ENCODE measurements around the gene ZNF592. TPM values are rescaled to one million over a fixed set of nuclear protein-coding genes. Genes with fewer than 3 reads are reported as not detected.

The ZNF592 gene, protein sequence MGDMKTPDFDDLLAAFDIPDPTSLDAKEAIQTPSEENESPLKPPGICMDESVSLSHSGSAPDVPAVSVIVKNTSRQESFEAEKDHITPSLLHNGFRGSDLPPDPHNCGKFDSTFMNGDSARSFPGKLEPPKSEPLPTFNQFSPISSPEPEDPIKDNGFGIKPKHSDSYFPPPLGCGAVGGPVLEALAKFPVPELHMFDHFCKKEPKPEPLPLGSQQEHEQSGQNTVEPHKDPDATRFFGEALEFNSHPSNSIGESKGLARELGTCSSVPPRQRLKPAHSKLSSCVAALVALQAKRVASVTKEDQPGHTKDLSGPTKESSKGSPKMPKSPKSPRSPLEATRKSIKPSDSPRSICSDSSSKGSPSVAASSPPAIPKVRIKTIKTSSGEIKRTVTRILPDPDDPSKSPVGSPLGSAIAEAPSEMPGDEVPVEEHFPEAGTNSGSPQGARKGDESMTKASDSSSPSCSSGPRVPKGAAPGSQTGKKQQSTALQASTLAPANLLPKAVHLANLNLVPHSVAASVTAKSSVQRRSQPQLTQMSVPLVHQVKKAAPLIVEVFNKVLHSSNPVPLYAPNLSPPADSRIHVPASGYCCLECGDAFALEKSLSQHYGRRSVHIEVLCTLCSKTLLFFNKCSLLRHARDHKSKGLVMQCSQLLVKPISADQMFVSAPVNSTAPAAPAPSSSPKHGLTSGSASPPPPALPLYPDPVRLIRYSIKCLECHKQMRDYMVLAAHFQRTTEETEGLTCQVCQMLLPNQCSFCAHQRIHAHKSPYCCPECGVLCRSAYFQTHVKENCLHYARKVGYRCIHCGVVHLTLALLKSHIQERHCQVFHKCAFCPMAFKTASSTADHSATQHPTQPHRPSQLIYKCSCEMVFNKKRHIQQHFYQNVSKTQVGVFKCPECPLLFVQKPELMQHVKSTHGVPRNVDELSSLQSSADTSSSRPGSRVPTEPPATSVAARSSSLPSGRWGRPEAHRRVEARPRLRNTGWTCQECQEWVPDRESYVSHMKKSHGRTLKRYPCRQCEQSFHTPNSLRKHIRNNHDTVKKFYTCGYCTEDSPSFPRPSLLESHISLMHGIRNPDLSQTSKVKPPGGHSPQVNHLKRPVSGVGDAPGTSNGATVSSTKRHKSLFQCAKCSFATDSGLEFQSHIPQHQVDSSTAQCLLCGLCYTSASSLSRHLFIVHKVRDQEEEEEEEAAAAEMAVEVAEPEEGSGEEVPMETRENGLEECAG (N-terminal part only)
- 21.1 and 22.3 TPM in 2 replicates for total RNA-seq
- 12.3 and 13.2 TPM in 2 replicates for polyA plus RNA-seq
- 13.5 and 14.2 TPM in 2 replicates for polyA plus RNA-seq (2011; cell fraction: cytosol; rRNA removed)
- 28.0 and 32.2 TPM in 2 replicates for polyA plus RNA-seq (2011; cell fraction: nucleus; rRNA removed)
- 10.1 and 11.3 TPM in 2 replicates for polyA plus RNA-seq (2012)
- 17.5 and 18.0 TPM in 2 replicates for polyA minus RNA-seq
- polyA minus RNA-seq (2011; cell fraction: cytosol; rRNA and poly(A)+ RNA removed), result 12.2 TPM
- 16.2 and 17.6 TPM in 2 replicates for polyA minus RNA-seq (2011; cell fraction: nucleus; rRNA and poly(A)+ RNA removed)
- percentile 79 among the genes with signal in this experiment for Bru-seq, nascent RNA
- BruChase-seq, experiment 1, labeled RNA remaining after a 6-hour chase, result percentile 84 among the genes with signal in this experiment
- percentile 81 among the genes with signal in this experiment for BruChase-seq, experiment 2, labeled RNA remaining after a 2-hour chase
- long read RNA-seq, full-length matches to known transcripts, result 11 of 27 reads
- long read RNA-seq, partial matches to known transcripts, result 9 of 27 reads
- long read RNA-seq, other reads (novel, unspliced or antisense), result 7 of 27 reads

DNA sequence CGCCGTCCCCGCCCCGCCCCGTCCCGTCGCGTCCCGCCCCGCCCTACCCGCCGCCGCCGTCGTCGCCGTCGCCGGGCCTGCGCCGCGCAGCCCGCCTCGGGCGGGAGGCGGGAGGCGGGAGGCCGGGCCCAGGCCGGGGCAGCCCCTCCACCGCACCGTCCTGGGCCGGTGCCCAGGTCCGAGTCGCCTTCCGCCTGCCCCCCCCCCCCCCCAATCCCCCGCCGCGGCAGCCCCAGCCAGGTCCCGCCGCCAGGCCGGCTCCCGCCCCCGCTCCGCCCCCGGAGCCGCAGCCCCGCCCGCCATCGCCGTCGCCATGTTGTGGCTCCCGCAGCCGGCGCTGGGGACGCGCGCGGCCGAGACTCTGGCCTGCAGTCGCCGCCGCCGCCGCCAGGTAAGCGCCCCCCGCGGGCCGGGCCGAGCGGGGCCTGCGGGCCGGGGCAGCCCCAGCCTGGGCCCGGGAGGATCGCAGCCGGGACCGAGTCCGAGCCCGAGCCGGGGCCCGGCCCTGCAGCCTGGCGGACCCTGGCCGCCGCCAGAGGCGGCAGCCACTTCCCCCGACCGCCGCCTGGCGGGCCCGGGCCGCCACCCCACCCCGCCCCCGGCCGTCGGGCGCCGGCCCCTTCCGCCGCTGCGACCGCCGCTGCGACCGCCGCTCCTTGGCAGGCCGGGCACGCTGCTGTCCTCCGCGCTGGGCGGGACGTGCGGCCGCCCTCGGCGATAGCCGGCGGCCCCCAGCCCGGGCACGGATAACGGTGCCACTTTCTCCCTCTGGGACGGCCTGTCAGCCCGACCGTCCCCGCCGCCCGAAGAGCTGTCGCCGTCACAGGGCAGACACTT lies at the start of gene ZNF592:
TSS of gene ZNF592 (plus strand) at position 319 of the 837 bp plus-strand sequence. CDS start 34,084 bp downstream, outside the sequence.
- peak; percentile 67 for DNase-seq (ENCODE audit: low read depth, low spot score)
- H3K9me3 ChIP-seq (replicated peaks; ENCODE audit: control insufficient read depth, insufficient read depth, low read length), result no peaks in the 10 kb centered on the region
- TF ChIP-seq MYC (IDR thresholded peaks at IDR 0.05; ENCODE audit: low read depth, low read length), result no peak
- TF ChIP-seq POLR2A (IDR thresholded peaks at IDR 0.05; ENCODE audit: low read depth, low read length), result peak; percentile 82
- TF ChIP-seq EZH2 (IDR thresholded peaks at IDR 0.05; ENCODE audit: borderline replicate concordance, low read depth, low read length, severe bottlenecking), result no peak
- TF ChIP-seq POLR2AphosphoS5 (IDR thresholded peaks at IDR 0.05; ENCODE audit: insufficient read depth, low read depth, low read length), result peak; percentile 69
- TF ChIP-seq FOS (IDR thresholded peaks at IDR 0.05; ENCODE audit: borderline replicate concordance, insufficient read depth, low read length), result no peak
- TF ChIP-seq, protein P1, sequence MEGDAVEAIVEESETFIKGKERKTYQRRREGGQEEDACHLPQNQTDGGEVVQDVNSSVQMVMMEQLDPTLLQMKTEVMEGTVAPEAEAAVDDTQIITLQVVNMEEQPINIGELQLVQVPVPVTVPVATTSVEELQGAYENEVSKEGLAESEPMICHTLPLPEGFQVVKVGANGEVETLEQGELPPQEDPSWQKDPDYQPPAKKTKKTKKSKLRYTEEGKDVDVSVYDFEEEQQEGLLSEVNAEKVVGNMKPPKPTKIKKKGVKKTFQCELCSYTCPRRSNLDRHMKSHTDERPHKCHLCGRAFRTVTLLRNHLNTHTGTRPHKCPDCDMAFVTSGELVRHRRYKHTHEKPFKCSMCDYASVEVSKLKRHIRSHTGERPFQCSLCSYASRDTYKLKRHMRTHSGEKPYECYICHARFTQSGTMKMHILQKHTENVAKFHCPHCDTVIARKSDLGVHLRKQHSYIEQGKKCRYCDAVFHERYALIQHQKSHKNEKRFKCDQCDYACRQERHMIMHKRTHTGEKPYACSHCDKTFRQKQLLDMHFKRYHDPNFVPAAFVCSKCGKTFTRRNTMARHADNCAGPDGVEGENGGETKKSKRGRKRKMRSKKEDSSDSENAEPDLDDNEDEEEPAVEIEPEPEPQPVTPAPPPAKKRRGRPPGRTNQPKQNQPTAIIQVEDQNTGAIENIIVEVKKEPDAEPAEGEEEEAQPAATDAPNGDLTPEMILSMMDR (IDR thresholded peaks at IDR 0.05; ENCODE audit: extremely low read depth in 1 of 2, insufficient read depth in 1 of 2, low read depth in 1 of 2, low read length in 2 of 2), result peak in 1 of 2 donors; percentile 23
- TF ChIP-seq GATA2 (IDR thresholded peaks at IDR 0.05; ENCODE audit: insufficient read depth, insufficient read length, low read depth, low read length), result no peak
- no peak for TF ChIP-seq JUN (IDR thresholded peaks at IDR 0.05; ENCODE audit: borderline replicate concordance, insufficient read depth, insufficient read length, low read depth)
- TF ChIP-seq, protein P2, sequence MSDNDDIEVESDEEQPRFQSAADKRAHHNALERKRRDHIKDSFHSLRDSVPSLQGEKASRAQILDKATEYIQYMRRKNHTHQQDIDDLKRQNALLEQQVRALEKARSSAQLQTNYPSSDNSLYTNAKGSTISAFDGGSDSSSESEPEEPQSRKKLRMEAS (IDR thresholded peaks at IDR 0.05; ENCODE audit: insufficient read depth, insufficient read length), result no peak
- no TSS peak for BruUV-seq (replicated peaks)
- intact Hi-C loops (cut with micrococcal nuclease), result loop anchor here (1.0 to 2.0 kb wide), 4 partner anchors 16 to 94 kb away; partner anchors contain the start of genes NMB, SEC11A and WDR73
- H3K27me3 ChIP-seq (ENCODE audit: control insufficient read depth in 2 of 2, insufficient read depth in 2 of 2, low read length in 2 of 2), result no peaks in the 10 kb centered on the region
- H3K27ac ChIP-seq (ENCODE audit: insufficient read depth, low read depth, low read length), result peak within 1 kb of the TSS; percentile 67
- dilution Hi-C loops (cut with MboI; ENCODE audit: extremely low pct_ligation_motif_present, low sequenced_read_pairs), result no loop called here
- peak; percentile 72 for FAIRE-seq
- peak within 1 kb of the TSS; percentile 36 for H2AFZ ChIP-seq (ENCODE audit: low read depth, low read length)
- H3K9me1 ChIP-seq (replicated peaks; ENCODE audit: control insufficient read depth, extremely low read depth, insufficient read depth, low read length), result no peaks in the 10 kb centered on the region
- peaks cover 45% of the 10 kb centered on the region for H3K79me2 ChIP-seq (ENCODE audit: control insufficient read depth, insufficient read depth, low read length)
- peaks cover 30% of the 10 kb centered on the region for H3K4me1 ChIP-seq (ENCODE audit: control insufficient read depth, extremely low read depth, insufficient read depth, low read length)
- peaks cover 4% of the 10 kb centered on the region for H4K20me1 ChIP-seq (replicated peaks; ENCODE audit: control insufficient read depth, extremely low read depth, insufficient read depth, low read length)
- H3K4me2 ChIP-seq (ENCODE audit: insufficient read depth, low read length), result peak within 1 kb of the TSS; percentile 96
- POLR2A ChIA-PET, result interaction anchor here (1.0 kb wide), 1 partner anchor 32 kb away, joined by 4 read pairs; the partner anchor contains the start of gene SEC11A
- CTCF ChIA-PET, result interaction anchor here (0.6 to 1.6 kb wide), 7 partner anchors 13 to 180 kb away, joined by 3 to 6 read pairs (median 4); partner anchors contain the start of genes SEC11A and WDR73
- H3K36me3 ChIP-seq (ENCODE audit: control insufficient read depth in 2 of 2, extremely low read depth in 1 of 2, insufficient read depth in 2 of 2, low read length in 2 of 2), result no peaks in the 10 kb centered on the region
- H3K9ac ChIP-seq (replicated peaks; ENCODE audit: extremely low read depth, insufficient read depth, low read length), result peak within 1 kb of the TSS; percentile 81
- peak within 1 kb of the TSS; percentile 62 to 90 (median 86) for H3K4me3 ChIP-seq (replicated peaks in 1 of 3; ENCODE audit: insufficient read depth in 1 of 3, low read depth in 1 of 3, low read length in 3 of 3)
